Motor neuron (in vitro differentiated cells): ENCODE results near the gene SULT4A1. TPM values are rescaled to one million over a fixed set of nuclear protein-coding genes. Genes with fewer than 3 reads are reported as not detected.
A peak's percentile ranks its signal among the peaks of the same experiment; 100 is the strongest.

Source experiments
- ATAC-seq, 8 experiments: fragments of 200-7000 bp; cut with Tn5 transposase; replicated peaks in 6 of 8; 2 replicates each; pipeline ENCODE4 v1.8.0; 2021; ENCODE audit warnings: mild to moderate bottlenecking in 8 of 8, moderate library complexity in 8 of 8
- H3K27ac ChIP-seq, 2 donors: fragments of 250-450 bp; sonication (Bioruptor Pico); 2 replicates each; pipeline ENCODE4 v1.9.0; 2021; ENCODE audit warnings: antibody characterized with exemption in 2 of 2, mild to moderate bottlenecking in 2 of 2, moderate library complexity in 1 of 2
- H3K4me1 ChIP-seq, 2 donors: fragments of 250-450 bp; sonication (Bioruptor Pico); replicated peaks in 1 of 2; 2 replicates each; pipeline ENCODE4 v1.6.1; 2021; ENCODE audit warnings: antibody characterized with exemption in 2 of 2, mild to moderate bottlenecking in 2 of 2, moderate library complexity in 1 of 2
- H3K4me3 ChIP-seq, 5 donors: fragments of 250-450 bp; sonication (Bioruptor Pico); 2 replicates each; pipeline ENCODE4 v1.9.0; 2021; ENCODE audit warnings: antibody characterized with exemption in 5 of 5, mild to moderate bottlenecking in 5 of 5, moderate library complexity in 4 of 5
- WGBS, 10 experiments: fragments of 450-650 bp; shearing (Covaris generic); methylation state at CpG; one replicate each; pipeline ENCODE4 v1.0.0; 2022; 5-methylcytosine and 5-hydroxymethylcytosine counted together
- in situ Hi-C, 9 experiments: fragments of 400-800 bp; cut with MboI; loops; one replicate each; pipeline ENCODE4 v1.15.0; 2021; ENCODE audit warnings: low sequenced_read_pairs in 9 of 9, low pct_unique_long_range_greater_than_20kb in 2 of 9; ENCODE audit not compliant: unreplicated experiment in 9 of 9
- total RNA-seq, 8 experiments: library from RNA; unstranded; fragments of 300-600 nt; gene quantifications; 2 replicates each; pipeline versions ENCODE4 v1.2.3 to v1.2.4, GENCODE V29; 2022

The SULT4A1 gene
- total RNA-seq, 8 experiments from 2014 or later = 1.4 to 34.5 (median 25.4) TPM; not detected in 1

GRCh38 chr22:43883719-43884415 is 21.6 kb upstream of the SULT4A1 start:
- no peak overlapping the region for H3K4me3 ChIP-seq

GRCh38 chr22:43883012-43883661 is 20.8 kb upstream of the SULT4A1 start:
- 0 to 100% (median 20%) methylated on average over 1 to 8 of the region's 14 CpGs; no CpG with 5 or more reads in 1 of the 10 experiments for WGBS, 10 experiments

More at GRCh38 chr22:43883719-43884415, 21.6 kb upstream of the SULT4A1 start:
- 0 to 93% (median 84%) methylated on average over 1 to 3 of the region's 17 CpGs; no CpG with 5 or more reads in 6 of the 10 experiments for WGBS, 10 experiments
- in situ Hi-C loops = no loop called here
- no peak for ATAC-seq
- H3K27ac ChIP-seq = no peak overlapping the region
- no peaks in the 10 kb centered on the region for H3K4me1 ChIP-seq

GRCh38 chr22:43882122-43882767 is 19.9 kb upstream of the SULT4A1 start:
- in situ Hi-C loops = no loop called here

More at GRCh38 chr22:43883012-43883661, 20.8 kb upstream of the SULT4A1 start:
- no peak overlapping the region for H3K27ac ChIP-seq
- peaks cover 0 to 3% of the 10 kb centered on the region in 2 donors for H3K4me1 ChIP-seq
- no peak overlapping the region for H3K4me3 ChIP-seq
- in situ Hi-C loops = no loop called here
- peak; percentile 70 to 92 (median 75) for ATAC-seq

GRCh38 chr22:43881091-43882061 is 19.1 kb upstream of the SULT4A1 start:
- in situ Hi-C loops = no loop called here
- Histone ChIP-seq H3K27ac (no peak overlapping the region), H3K4me3 (no peak overlapping the region), H3K4me1 (peaks cover 0 to 3% of the 10 kb centered on the region in 2 donors)
- ATAC-seq = no peak
- 30 to 80% (median 75%) methylated on average over 2 to 4 of the region's 19 CpGs; no CpG with 5 or more reads in 6 of the 10 experiments for WGBS, 10 experiments

More at GRCh38 chr22:43882122-43882767, 19.9 kb upstream of the SULT4A1 start:
- H3K27ac ChIP-seq = no peak overlapping the region
- no peak for ATAC-seq
- 67 to 100% (median 84%) methylated on average over 1 to 4 of the region's 9 CpGs; no CpG with 5 or more reads in 2 of the 10 experiments for WGBS, 10 experiments
- peaks cover 0 to 3% of the 10 kb centered on the region in 2 donors for H3K4me1 ChIP-seq
- no peak overlapping the region for H3K4me3 ChIP-seq

GRCh38 chr22:43880541-43880991 is 18.3 kb upstream of the SULT4A1 start:
- no peak overlapping the region for H3K27ac ChIP-seq
- WGBS, 10 experiments = 0 to 63% (median 30%) methylated on average over 1 to 7 of the region's 15 CpGs; no CpG with 5 or more reads in 4 of the 10 experiments
- no peak overlapping the region for H3K4me3 ChIP-seq
- H3K4me1 ChIP-seq = peaks cover 0 to 3% of the 10 kb centered on the region in 2 donors
- peak in 1 of 8 experiments; percentile 9 for ATAC-seq
- in situ Hi-C loops = no loop called here

GRCh38 chr22:43879901-43880540 is 17.7 kb upstream of the SULT4A1 start:
- in situ Hi-C loops = no loop called here
- Histone ChIP-seq H3K4me1 (peaks cover 0 to 3% of the 10 kb centered on the region in 2 donors), H3K27ac (no peak overlapping the region), H3K4me3 (no peak overlapping the region)
- 0 to 81% (median 57%) methylated on average over 1 to 6 of the region's 14 CpGs; no CpG with 5 or more reads in 4 of the 10 experiments for WGBS, 10 experiments
- ATAC-seq = no peak

- WGBS, 10 experiments = 0 to 75% (median 0%) methylated on average over 1 to 6 of the region's 12 CpGs; no CpG with 5 or more reads in 5 of the 10 experiments
- no peak overlapping the region for H3K4me3 ChIP-seq
- H3K27ac ChIP-seq = no peak overlapping the region
- in situ Hi-C loops = no loop called here
- ATAC-seq = no peak
- peaks cover 0 to 3% of the 10 kb centered on the region in 2 donors for H3K4me1 ChIP-seq
Measured at GRCh38 chr22:43878831-43879550, 16.7 kb upstream of the SULT4A1 start.

- ATAC-seq = peak in 1 of 8 experiments; percentile 63
- Histone ChIP-seq H3K4me3 (no peak overlapping the region), H3K4me1 (peaks cover 0 to 3% of the 10 kb centered on the region in 2 donors), H3K27ac (no peak overlapping the region)
- 8 to 64% (median 36%) methylated on average over 1 to 11 of the region's 12 CpGs; no CpG with 5 or more reads in 2 of the 10 experiments for WGBS, 10 experiments
- in situ Hi-C loops = no loop called here
Measured at GRCh38 chr22:43878079-43878795, 15.9 kb upstream of the SULT4A1 start.

GRCh38 chr22:43876866-43877509 is 14.7 kb upstream of the SULT4A1 start:
- ATAC-seq = no peak
- 0 to 100% (median 60%) methylated on average over 1 to 2 of the region's 5 CpGs; no CpG with 5 or more reads in 3 of the 10 experiments for WGBS, 10 experiments
- H3K27ac ChIP-seq = no peak overlapping the region
- peaks cover 0 to 3% of the 10 kb centered on the region in 2 donors for H3K4me1 ChIP-seq
- H3K4me3 ChIP-seq = no peak overlapping the region
- in situ Hi-C loops = no loop called here

- in situ Hi-C loops = no loop called here
- WGBS, 10 experiments = 22 to 100% (median 67%) methylated on average over 1 to 5 of the region's 5 CpGs; no CpG with 5 or more reads in 1 of the 10 experiments
- ATAC-seq = no peak
Measured at GRCh38 chr22:43869799-43870198, 7.5 kb upstream of the SULT4A1 start.

More at GRCh38 chr22:43869799-43870198, 7.5 kb upstream of the SULT4A1 start:
- Histone ChIP-seq H3K4me3 (no peak overlapping the region), H3K27ac (no peak overlapping the region), H3K4me1 (no peaks in the 10 kb centered on the region)
